HT1080 (cell line): ENCODE measurements around the gene KIR3DL3. TPM values are rescaled to one million over a fixed set of nuclear protein-coding genes. Genes with fewer than 3 reads are reported as not detected.
"Not testable (repeated sequence)": the region's sequence is repeated elsewhere in the genome, so short reads cannot be mapped to it uniquely, and the experiment has no call there.

ENCODE experiments used
- DNase-seq: peaks from one replicate; pipeline ENCODE4 v3.0.0-alpha.2; 2015; ENCODE audit warnings: low read depth
- small RNA-seq: library from RNA; depleted of rRNA; stranded (forward); fragments of <200 nt; gene quantifications from one replicate; pipeline ENCODE3, GENCODE V24; 2014
- total RNA-seq: library from RNA; depleted of rRNA; stranded (reverse); fragments of >200 nt; shearing (Covaris generic); gene quantifications from 2 replicates; pipeline ENCODE4 v1.2.3, GENCODE V29; 2014; rRNA removed

KIR3DL3 gene
- total RNA-seq, 1 experiment from 2014 or later = not detected

DNA sequence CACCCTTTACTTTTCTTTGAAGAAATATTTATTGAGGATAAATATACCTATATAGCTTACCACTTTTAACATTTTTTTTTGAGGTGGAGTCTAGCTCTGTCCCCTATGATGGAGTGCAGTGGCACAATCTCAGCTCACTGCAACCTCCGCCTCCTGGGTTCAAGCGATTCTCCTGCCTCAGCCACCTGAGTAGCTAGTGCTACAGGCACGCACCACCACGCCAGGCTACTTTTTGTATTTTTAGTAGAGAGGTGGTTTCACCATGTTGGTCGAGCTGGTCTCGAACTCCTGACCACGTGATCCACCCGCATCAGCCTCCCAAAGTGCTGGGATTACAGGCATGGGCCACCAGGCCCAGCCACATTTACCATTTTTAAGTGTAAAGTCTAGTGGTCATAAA lies 51.6 kb downstream of the KIR3DL3 start:
- not testable (repeated sequence) for DNase-seq

DNA sequence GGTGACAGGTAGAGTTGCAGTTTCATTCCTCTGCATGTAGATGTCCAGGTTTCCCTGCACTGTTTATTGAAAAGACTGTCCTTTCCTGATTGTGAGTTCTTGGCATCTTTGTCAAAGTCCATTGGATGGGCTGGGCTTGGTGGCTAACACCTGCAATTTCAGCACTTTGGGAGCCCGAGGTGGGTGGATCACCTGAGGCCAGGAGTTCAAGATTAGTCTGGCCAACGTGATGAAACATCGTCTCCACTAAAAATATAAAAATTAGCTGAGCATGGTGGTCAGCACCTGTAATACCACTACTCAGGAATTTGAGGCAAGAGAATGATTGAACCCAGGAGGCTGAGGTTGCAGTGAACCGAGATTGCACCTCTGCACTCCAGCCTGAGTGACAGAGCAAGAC lies 53.6 kb downstream of the KIR3DL3 start:
- DNase-seq = not testable (repeated sequence)

DNA sequence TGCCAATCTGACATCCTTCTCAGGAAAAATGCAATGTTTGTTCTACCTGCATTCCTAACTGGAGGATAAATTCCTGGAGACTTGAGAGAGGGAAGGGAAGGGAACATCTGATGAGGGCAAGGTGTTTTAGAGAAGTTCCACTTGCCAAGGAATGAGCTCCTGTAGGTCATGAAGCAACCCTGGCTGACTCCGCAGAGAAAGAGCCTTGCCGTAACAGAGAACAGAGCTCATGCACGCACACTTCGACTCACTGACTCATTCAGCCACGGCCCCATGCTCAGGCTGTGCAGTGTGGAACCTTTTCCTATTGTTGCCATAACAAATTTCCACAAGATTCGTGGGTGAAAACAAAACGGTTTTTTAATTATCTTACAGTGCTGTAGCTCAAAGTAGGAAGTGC lies 54.7 kb downstream of the KIR3DL3 start:
- not testable (repeated sequence) for DNase-seq

DNA sequence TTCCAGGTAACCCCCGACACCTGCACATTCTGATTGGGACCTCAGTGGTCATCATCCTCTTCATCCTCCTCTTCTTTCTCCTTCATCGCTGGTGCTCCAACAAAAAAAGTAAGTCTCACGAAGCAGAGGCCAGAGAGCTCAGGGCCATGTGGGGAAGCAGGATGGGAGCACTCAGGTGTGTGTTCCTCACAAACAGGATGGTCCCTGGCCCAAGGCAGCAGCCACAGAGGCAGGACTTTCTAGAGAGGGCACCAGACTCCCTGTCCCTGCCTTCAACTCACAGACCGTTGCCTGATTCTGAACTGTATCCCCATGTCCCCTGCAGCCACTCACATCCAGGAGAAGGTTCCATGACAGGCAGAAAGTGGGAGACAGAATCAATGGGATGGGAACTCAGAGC lies 58.7 kb downstream of the KIR3DL3 start:
- DNase-seq = not testable (repeated sequence)

Small RNA genes lying within 50 kb of the gene (small RNA-seq; reads per million reads assigned to genes)
- gene AC245128.2 (not detected), gene KIR3DP1 (not detected)

Other genes with a start within 250 kb of the KIR3DL3 start
- not detected in 2 replicates for gene LAIR2, start 221.6 kb upstream of the KIR3DL3 start, total RNA-seq
- gene LILRA2, start 150.7 kb upstream of the KIR3DL3 start, total RNA-seq = not detected in 2 replicates
- gene LILRA1, start 130.8 kb upstream of the KIR3DL3 start, total RNA-seq = not detected in 2 replicates
- gene LILRB1, start 94.0 kb upstream of the KIR3DL3 start, total RNA-seq = not detected in 2 replicates
- not detected in 2 replicates for gene LILRB4, start 61.5 kb upstream of the KIR3DL3 start, total RNA-seq
- gene KIR2DL3, start 14.1 kb downstream of the KIR3DL3 start, total RNA-seq = not detected in 2 replicates
- gene KIR2DL1, start 45.4 kb downstream of the KIR3DL3 start, total RNA-seq = not detected in 2 replicates
- not detected in 2 replicates for gene KIR2DL4, start 79.2 kb downstream of the KIR3DL3 start, total RNA-seq
- not detected in 2 replicates for gene KIR3DL1, start 92.0 kb downstream of the KIR3DL3 start, total RNA-seq
- gene KIR2DS4, start 108.2 kb downstream of the KIR3DL3 start, total RNA-seq = not detected in 2 replicates
- not detected in 2 replicates for gene KIR3DL2, start 126.0 kb downstream of the KIR3DL3 start, total RNA-seq
- gene FCAR, start 149.8 kb downstream of the KIR3DL3 start, total RNA-seq = not detected in 2 replicates
- 0.43 TPM in 1 of 2 replicates, not detected in the other for gene NCR1, start 181.7 kb downstream of the KIR3DL3 start, total RNA-seq
- gene NLRP7, start 223.1 kb downstream of the KIR3DL3 start, total RNA-seq = not detected in 2 replicates
- gene NLRP2, start 241.9 kb downstream of the KIR3DL3 start, total RNA-seq = not detected in 2 replicates